Prostate gland (tissue), 2 donors: ENCODE data around the gene SLC6A6.

Experiments
- CTCF ChIP-seq, 4 experiments: fragments of 200-600 bp in 2 of 4; fragments of 450-650 bp in 2 of 4; sonication (generic) in 2 of 4; IDR thresholded peaks; 1 replicate in 3 of 4; 2 replicates in 1 of 4; pipeline ENCODE4 v1.5.1; 2016 to 2019; ENCODE audit warnings: antibody characterized with exemption in 4 of 4, mild to moderate bottlenecking in 2 of 4, moderate library complexity in 2 of 4
- POLR2A ChIP-seq: fragments of 450-650 bp; IDR thresholded peaks from one replicate; pipeline ENCODE4 v1.6.1; 2016; ENCODE audit warnings: antibody characterized with exemption, mild to moderate bottlenecking
- POLR2AphosphoS5 ChIP-seq: sonication (generic); formaldehyde crosslinking; IDR thresholded peaks from one replicate; pipeline ENCODE4 v1.6.1; 2017; ENCODE audit warnings: antibody characterized with exemption

- no peak for TF ChIP-seq CTCF (IDR thresholded peaks at IDR 0.05)
- no peak for TF ChIP-seq POLR2AphosphoS5
- TF ChIP-seq POLR2A = no peak
Observed at GRCh38 chr3:14366915-14367823, 35.2 kb upstream of the SLC6A6 start.
